Measurements from ENCODE around the gene PSAPL1. TPM values are rescaled to one million over a fixed set of nuclear protein-coding genes. Genes with fewer than 3 reads are reported as not detected.

PSAPL1 gene
- total RNA-seq, 1 donor from 2014 or later: not detected

DNA sequence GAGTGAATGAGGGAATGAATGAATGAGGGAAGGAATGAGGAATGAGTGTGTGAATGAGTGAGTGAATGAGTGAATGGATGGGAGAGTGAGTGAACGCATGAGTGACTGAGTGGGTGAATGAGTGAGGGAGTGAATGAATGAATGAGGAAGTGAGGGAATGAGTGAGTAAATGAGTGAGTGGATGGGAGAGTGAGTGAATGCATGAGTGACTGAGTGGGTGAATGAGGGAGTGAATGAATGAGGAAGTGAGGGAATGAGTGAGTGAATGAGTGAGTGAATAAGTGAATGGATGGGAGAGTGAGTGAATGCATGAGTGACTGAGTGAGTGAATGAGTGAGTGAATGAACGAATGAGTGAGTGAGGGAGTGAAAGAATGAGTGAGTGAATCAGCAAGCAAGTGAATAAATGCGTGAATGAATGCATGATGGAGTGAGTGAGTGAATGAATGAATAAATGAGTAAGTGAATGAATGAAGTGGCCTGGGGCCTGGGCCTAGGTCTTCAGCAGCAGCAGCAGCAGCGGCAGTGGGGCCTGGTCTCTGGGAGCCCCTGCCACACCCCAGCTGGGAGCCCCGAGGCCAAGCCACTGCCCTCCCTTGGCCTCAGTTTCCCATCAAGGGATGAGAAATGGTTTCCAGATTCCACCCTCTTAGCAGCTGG, 16.2 kb upstream of the PSAPL1 start:
- TF ChIP-seq, protein P1, sequence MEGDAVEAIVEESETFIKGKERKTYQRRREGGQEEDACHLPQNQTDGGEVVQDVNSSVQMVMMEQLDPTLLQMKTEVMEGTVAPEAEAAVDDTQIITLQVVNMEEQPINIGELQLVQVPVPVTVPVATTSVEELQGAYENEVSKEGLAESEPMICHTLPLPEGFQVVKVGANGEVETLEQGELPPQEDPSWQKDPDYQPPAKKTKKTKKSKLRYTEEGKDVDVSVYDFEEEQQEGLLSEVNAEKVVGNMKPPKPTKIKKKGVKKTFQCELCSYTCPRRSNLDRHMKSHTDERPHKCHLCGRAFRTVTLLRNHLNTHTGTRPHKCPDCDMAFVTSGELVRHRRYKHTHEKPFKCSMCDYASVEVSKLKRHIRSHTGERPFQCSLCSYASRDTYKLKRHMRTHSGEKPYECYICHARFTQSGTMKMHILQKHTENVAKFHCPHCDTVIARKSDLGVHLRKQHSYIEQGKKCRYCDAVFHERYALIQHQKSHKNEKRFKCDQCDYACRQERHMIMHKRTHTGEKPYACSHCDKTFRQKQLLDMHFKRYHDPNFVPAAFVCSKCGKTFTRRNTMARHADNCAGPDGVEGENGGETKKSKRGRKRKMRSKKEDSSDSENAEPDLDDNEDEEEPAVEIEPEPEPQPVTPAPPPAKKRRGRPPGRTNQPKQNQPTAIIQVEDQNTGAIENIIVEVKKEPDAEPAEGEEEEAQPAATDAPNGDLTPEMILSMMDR (IDR thresholded peaks at IDR 0.05; ENCODE audit: insufficient read depth, low read length, severe bottlenecking): no peak
- no peaks in the 10 kb centered on the region for H3K27me3 ChIP-seq (ENCODE audit: control insufficient read depth, insufficient read depth, low read length)
- no peak overlapping the region for H3K4me3 ChIP-seq (ENCODE audit: low read depth, low read length)
- no peak for DNase-seq (ENCODE audit: low read depth)
- no peaks in the 10 kb centered on the region for H3K36me3 ChIP-seq (ENCODE audit: control insufficient read depth, insufficient read depth, low read length)
- FAIRE-seq: peak; percentile 7

DNA sequence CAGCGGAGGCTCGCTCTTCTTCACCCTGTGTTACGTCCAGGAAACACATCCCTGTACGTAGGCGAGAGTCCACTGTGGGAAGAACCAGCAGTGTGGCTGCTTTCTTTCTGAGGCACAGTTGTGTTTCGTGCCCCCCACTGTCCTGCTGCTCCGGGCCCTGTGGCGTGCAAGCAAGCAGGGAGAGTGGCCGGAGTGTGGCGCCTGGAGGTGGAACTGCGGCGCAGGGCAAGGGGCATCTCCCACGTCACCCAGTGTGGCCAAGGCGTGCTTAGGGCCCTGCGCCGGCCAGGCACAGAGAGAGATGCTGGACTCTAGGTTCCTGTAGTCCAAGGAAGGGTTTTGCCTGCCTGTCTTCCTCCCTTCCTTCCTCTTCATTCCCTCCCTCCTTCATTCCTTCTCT, 13.3 kb upstream of the PSAPL1 start:
- no peaks in the 10 kb centered on the region for H3K36me3 ChIP-seq (ENCODE audit: control insufficient read depth, insufficient read depth, low read length)
- DNase-seq (ENCODE audit: low read depth) (no peak), FAIRE-seq (no peak)
- H3K27me3 ChIP-seq (ENCODE audit: control insufficient read depth, insufficient read depth, low read length): no peaks in the 10 kb centered on the region
- TF ChIP-seq, protein P1 (IDR thresholded peaks at IDR 0.05; ENCODE audit: insufficient read depth, low read length, severe bottlenecking): no peak
- H3K4me3 ChIP-seq (ENCODE audit: low read depth, low read length): no peak overlapping the region

DNA sequence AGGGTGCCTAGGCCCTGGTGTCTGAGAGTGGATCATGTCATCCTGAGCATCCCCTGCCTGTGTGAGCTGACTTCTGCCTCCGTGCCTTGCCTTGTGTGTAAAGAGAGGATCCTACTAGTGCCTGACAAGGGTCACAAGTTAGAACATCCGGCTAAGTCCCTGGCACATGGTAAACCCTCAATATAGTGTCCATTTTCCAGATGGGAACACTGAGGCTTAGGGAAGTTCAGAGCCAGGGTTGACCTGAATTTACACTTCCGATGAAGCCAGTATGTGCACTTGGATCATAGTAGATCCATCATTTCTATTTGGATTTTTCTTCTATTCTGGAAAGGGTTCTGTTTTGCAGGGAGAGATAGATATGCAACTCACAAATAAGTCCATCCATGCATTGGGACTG, 12.5 kb upstream of the PSAPL1 start:
- TF ChIP-seq, protein P1 (IDR thresholded peaks at IDR 0.05; ENCODE audit: insufficient read depth, low read length, severe bottlenecking): no peak
- H3K36me3 ChIP-seq (ENCODE audit: control insufficient read depth, insufficient read depth, low read length): no peaks in the 10 kb centered on the region
- no peak overlapping the region for H3K4me3 ChIP-seq (ENCODE audit: low read depth, low read length)
- H3K27me3 ChIP-seq (ENCODE audit: control insufficient read depth, insufficient read depth, low read length): no peaks in the 10 kb centered on the region
- DNase-seq (ENCODE audit: low read depth) (no peak), FAIRE-seq (no peak)

DNA sequence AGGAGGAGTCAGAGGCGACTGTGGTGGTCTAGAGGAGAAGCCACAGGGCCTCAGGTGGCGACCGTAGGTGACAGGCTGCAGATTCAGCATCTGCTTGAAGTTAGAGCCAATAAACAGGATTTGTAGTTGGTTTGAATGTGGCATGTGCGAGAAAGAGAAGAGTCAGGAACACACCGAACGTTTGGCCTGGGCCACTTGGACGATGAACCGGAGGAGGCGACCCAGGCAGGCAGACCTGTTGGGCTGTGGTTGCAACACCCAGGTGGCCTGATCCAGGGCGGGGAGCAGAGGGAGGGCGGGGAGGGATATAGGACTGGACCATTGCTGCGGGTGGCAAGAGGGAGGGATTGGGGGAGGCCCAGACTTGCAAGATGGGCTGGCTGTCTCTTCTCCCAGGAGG, 10.0 kb upstream of the PSAPL1 start:
- FAIRE-seq (no peak), DNase-seq (ENCODE audit: low read depth) (no peak)
- Histone ChIP-seq H3K27me3 (ENCODE audit: control insufficient read depth, insufficient read depth, low read length) (no peaks in the 10 kb centered on the region), H3K4me3 (ENCODE audit: low read depth, low read length) (no peak overlapping the region), H3K36me3 (ENCODE audit: control insufficient read depth, insufficient read depth, low read length) (no peaks in the 10 kb centered on the region)
- TF ChIP-seq, protein P1 (IDR thresholded peaks at IDR 0.05; ENCODE audit: insufficient read depth, low read length, severe bottlenecking): no peak

DNA sequence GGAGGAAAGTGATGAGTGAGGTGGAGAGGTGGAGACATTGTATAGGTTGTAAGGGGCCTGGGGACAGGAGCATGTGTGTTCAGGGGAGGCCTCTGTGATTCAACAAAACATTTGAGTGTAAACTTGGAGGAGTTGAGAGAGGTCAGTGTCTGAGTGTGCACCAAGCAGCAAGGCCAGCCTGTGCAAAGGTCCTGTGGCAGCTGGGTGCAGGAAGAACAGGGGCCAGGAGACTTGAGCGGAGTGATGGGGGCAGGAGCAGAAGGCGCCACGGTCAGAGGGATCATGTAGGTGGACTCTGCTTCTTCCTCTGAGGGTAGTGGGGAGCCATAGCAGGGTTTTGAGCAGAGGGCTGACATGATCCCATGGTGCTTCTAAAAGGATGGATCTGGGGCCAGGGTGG, 9.6 kb upstream of the PSAPL1 start:
- H3K36me3 ChIP-seq (ENCODE audit: control insufficient read depth, insufficient read depth, low read length): no peaks in the 10 kb centered on the region
- H3K27me3 ChIP-seq (ENCODE audit: control insufficient read depth, insufficient read depth, low read length): no peaks in the 10 kb centered on the region
- FAIRE-seq (no peak), DNase-seq (ENCODE audit: low read depth) (no peak)
- H3K4me3 ChIP-seq (ENCODE audit: low read depth, low read length): no peak overlapping the region
- TF ChIP-seq, protein P1 (IDR thresholded peaks at IDR 0.05; ENCODE audit: insufficient read depth, low read length, severe bottlenecking): no peak

DNA sequence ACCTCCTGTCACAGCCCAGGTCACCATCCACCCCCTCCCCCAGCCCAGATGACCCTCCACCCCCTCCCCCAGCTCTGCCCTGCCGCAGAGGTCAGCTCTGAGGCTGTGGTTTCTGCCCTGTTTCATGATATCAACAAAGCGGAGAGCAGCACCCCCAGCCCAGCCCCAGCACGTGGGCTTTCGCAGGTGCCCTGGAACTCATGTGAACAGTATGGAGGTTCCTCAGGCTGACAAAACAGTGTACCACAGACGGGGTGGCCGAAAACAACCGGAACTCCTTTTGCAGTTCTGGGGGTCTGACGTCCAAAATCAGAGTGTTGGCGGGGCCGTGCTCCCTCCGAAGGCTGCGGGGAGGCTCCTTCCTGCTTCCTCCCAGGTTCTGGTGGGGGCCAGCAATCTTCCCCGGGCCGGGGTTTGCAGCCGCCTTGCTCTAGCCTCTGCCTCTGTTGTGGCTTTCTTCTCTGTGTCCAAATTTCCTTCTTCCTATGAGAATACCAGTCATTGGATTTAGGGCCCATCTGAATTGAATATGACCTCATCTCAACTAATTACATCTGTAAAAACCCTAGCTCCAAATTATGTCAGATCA, 7.9 kb upstream of the PSAPL1 start:
- no peak overlapping the region for H3K4me3 ChIP-seq (ENCODE audit: low read depth, low read length)
- H3K27me3 ChIP-seq (ENCODE audit: control insufficient read depth, insufficient read depth, low read length): no peaks in the 10 kb centered on the region
- TF ChIP-seq, protein P1 (IDR thresholded peaks at IDR 0.05; ENCODE audit: insufficient read depth, low read length, severe bottlenecking): no peak
- no peaks in the 10 kb centered on the region for H3K36me3 ChIP-seq (ENCODE audit: control insufficient read depth, insufficient read depth, low read length)
- DNase-seq (ENCODE audit: low read depth) (no peak), FAIRE-seq (no peak)
